Left colon (tissue), 2 donors: Measurements from ENCODE around the gene HILPDA. TPM values are rescaled to one million over a fixed set of nuclear protein-coding genes. Genes with fewer than 3 reads are reported as not detected.
A peak's percentile ranks its signal among the peaks of the same experiment; 100 is the strongest.
"Not testable (repeated sequence)": the region's sequence is repeated elsewhere in the genome, so short reads cannot be mapped to it uniquely, and the experiment has no call there.

Experiments
- ATAC-seq: fragments of 200-7000 bp; cut with Tn5 transposase; one replicate; pipeline ENCODE4 v1.9.1; 2020; ENCODE audit warnings: mild to moderate bottlenecking, moderate library complexity
- DNase-seq, 2 donors: peaks; one replicate each; pipeline ENCODE4 v3.0.0-alpha.2; 2020
- intact Hi-C, 2 donors: fragments of 100-400 bp; cut with DNase I in 1 of 2; cut with micrococcal nuclease in 1 of 2; formaldehyde crosslinking; loops; one replicate each; pipeline versions ENCODE4 v1.11.2 to v1.14.0; 2022; cut with DNase I, micrococcal nuclease
- total RNA-seq, 2 donors: library from RNA; stranded (reverse); fragmentation: NEBNext Ultra II Directional; extraction: Animal tissue kit (Norgen Biotek cat#: 25700); gene quantifications; one replicate each; pipeline ENCODE4 v1.2.1, GENCODE V29; 2021
- donor health status: DM: no; HTN: no; CAD: no.
- donor health status: DM: yes; HTN: yes; CAD: no.

The HILPDA gene
- total RNA-seq, 2 donors from 2014 or later: 5.8 to 7.3 TPM

DNA sequence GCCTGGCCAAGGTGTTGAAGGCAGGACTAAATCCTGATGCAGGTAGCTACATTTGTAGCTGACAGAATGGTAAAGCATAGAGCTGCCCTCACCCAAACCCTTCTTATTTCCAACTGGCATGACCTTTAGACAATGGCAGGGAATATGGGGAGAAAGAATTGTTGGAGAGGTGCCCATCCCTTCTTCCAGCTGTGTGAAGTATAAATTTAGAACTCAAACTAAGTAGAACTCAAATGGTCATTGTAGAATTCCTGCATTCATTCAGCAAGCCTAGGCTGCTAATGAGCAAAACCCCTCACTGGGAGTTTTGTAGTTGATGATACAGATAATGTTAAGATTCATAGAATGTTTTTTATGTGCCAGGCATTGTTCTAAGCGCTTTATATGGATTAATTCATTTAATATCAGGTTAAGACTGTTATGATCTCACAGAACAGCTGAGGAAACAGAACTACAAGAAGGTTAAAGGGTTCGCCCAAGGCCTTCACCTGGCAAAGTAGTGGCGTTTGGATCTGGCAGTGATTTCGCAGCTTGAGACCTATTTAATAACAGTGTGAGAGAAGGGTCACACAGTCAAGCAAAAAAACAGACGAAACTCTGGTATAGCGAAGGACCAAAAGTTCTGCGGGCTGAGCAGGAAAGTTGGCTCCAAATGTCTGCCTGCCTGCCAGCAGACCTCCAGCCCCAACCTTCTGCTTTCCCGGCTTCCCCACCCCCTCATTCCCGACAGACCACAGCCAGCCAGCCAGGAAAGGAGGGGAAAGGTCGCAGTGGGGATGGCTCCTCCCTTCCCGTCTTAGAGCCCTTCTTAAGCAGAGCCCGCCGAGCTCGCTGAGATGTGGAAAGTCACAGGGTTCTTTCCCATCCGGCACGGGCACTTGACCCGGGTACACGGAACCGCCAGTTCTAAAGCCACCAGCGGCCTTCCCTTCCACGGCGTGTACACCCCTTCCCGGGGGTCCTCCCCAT lies 1.6 kb upstream of the HILPDA start:
- DNase-seq (peak; percentile 55 to 80), ATAC-seq (no peak)
- intact Hi-C loops: no loop called here

- intact Hi-C loops: loop anchor here in 1 of 2 donors (5.0 kb wide), 1 partner anchor 33 kb away; no protein-coding TSS in a partner anchor
- no peak for ATAC-seq
- DNase-seq: no peak
Observed at GRCh38 chr7:128454808-128455542, 703 bp upstream of the HILPDA start.

GRCh38 chr7:128456255-128456725 lies 612 bp downstream of the HILPDA start:
- DNase-seq: no peak
- ATAC-seq: peak; percentile 27
- intact Hi-C loops: loop anchor here in 1 of 2 donors (5.0 kb wide), 1 partner anchor 34 kb away; no protein-coding TSS in a partner anchor

DNA sequence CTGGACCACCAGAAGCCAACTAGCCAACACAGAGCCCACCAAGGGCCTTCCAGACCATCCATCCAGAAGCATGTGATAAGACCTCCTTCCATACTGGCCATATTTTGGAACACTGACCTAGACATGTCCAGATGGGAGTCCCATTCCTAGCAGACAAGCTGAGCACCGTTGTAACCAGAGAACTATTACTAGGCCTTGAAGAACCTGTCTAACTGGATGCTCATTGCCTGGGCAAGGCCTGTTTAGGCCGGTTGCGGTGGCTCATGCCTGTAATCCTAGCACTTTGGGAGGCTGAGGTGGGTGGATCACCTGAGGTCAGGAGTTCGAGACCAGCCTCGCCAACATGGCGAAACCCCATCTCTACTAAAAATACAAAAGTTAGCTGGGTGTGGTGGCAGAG lies 1.7 kb downstream of the HILPDA start:
- intact Hi-C loops: loop anchor here in 1 of 2 donors (5.0 kb wide), 1 partner anchor 35 kb away; no protein-coding TSS in a partner anchor
- ATAC-seq, DNase-seq: not testable (repeated sequence)

GRCh38 chr7:128458956-128459355 lies 3.3 kb downstream of the HILPDA start:
- intact Hi-C loops: loop anchor here in 1 of 2 donors (5.0 kb wide), 1 partner anchor 37 kb away; no protein-coding TSS in a partner anchor
- ATAC-seq (no peak), DNase-seq (no peak)

GRCh38 chr7:128459394-128459878 lies 3.8 kb downstream of the HILPDA start:
- ATAC-seq: peak; percentile 65

DNA sequence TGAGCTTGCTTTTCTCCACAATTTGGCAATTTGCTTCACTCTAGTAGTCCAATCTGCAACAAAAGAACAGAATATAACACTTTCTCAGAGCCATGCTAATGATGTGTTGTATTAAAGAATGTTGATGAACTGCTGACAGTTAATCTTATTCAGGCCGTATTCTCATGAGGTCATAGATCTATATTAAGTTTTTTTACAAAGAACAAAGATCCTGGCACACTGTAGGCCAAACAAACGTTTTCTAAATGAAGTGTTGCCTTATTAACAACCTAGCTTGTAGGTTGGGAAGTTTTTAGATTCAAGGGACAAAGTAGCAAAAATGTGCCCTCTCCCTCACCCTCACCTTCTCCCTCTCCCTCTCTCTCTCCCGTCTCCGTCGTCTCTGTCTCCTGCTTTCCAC lies 6.8 kb downstream of the HILPDA start:
- no peak for ATAC-seq

More at GRCh38 chr7:128459394-128459878, 3.8 kb downstream of the HILPDA start:
- intact Hi-C loops: loop anchor here in 1 of 2 donors (5.0 kb wide), 1 partner anchor 37 kb away; no protein-coding TSS in a partner anchor
- peak; percentile 47 to 71 for DNase-seq

DNA sequence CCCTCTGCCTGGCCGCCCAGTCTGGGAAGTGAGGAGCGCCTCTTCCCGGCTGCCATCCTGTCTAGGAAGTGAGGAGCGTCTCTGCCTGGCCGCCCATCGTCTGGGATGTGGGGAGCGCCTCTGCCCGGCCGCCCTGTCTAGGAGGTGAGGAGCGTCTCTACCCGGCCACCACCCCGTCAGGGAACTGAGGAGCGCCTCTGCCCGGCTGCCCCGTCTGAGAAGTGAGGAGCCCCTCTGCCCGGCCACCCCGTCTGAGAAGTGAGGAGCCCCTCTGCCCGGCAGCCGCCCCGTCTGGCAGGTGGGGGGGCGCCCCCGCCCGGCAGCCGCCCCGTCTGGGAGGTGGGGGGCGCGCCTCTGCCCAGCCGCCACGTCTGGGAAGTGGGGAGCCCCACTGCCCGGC lies 7.7 kb downstream of the HILPDA start:
- DNase-seq, intact Hi-C loops, ATAC-seq: not testable (repeated sequence)

More for the DNA sequence above, 6.8 kb downstream of the HILPDA start:
- no peak for DNase-seq
- intact Hi-C loops: no loop called here

DNA sequence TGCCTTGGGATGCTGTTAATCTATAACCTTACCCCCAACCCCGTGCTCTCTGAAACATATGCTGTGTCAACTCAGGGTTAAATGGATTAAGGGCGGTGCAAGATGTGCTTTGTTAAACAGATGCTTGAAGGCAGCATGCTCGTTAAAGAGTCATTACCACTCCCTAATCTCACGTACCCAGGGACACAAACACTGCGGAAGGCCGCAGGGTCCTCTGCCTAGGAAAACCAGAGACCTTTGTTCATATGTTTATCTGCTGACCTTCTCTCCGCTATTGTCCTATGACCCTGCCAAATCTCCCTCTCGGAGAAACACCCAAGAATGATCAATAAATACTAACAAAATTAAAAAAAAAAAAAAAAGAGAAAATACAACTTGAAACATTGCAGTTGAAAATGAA lies 8.3 kb downstream of the HILPDA start:
- ATAC-seq, intact Hi-C loops, DNase-seq: not testable (repeated sequence)

DNA sequence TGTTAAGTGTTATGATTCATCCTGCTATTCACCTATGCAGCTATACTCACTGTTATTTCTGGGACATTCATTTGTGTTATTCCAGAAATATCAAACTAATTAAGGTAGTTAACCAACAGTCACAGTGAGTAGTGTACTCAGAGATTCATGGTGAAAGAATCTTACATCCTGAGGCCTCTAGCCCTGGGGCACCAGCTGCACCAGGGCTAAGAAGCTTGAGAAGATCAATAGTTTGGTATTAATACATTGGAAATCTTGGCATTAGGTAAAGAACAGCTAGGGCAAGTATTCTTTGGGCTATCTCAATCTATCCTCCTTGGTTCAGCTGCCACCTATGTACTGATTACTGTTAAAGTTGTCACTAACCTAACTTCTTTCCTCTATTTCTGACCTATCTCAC lies 11.2 kb downstream of the HILPDA start:
- DNase-seq, ATAC-seq, intact Hi-C loops: not testable (repeated sequence)

- intact Hi-C loops: not testable (repeated sequence)
- ATAC-seq: peak; percentile 89
- DNase-seq: peak; percentile 91 to 95
Observed at GRCh38 chr7:128476402-128477335, 21.0 kb downstream of the HILPDA start, which contains the start of gene METTL2B. METTL2B (plus strand) TSS chr7:128476748; CDS start chr7:128476766, 18 bp downstream.

DNA sequence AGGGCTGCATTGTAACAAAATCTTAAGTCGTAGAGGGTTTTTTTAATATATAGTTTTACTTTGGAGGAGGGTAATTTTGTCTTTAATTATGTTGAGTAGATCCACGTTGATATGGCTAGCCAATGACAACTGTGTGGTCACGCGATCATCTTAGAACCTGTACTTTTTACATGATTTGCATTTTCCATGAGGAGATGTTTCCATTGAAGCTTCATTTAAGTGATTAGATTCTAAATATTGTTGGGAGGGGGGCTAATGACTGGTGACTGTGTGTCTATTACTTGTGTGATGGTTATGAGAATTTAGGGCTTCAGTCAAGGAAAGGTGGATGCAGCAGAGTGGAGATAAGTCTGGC lies 21.6 kb downstream of the HILPDA start:
- DNase-seq, ATAC-seq, intact Hi-C loops: not testable (repeated sequence)

DNA sequence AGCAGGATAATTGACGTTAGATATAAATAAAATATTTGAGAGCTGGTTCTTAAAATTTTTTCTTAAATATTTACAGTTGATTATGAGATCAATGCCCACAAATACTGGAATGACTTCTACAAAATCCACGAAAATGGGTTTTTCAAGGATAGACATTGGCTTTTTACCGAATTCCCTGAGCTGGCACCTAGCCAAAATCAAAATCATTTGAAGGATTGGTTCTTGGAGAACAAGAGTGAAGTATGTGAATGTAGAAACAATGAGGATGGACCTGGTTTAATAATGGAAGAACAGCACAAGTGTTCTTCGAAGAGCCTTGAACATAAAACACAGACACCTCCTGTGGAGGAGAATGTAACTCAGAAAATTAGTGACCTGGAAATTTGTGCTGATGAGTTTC lies 23.4 kb downstream of the HILPDA start:
- DNase-seq, intact Hi-C loops, ATAC-seq: not testable (repeated sequence)

DNA sequence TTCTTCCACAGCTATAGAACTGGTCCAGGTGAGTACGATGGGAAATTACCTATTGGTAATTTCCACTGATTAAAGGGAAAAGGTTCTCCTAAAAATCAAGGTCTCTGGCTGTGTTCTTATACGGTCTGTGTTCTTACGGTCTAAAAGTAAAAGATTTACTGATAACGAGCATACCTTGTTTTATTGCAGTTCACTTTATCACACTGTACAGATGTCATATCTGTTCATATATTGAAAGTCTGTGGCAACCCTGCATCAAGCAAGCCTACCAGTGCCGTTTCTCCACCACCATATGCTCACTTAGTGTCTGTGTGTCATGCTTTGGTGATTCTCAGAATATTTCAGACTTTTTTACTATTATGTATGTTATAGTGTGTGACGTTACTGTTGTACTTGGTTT lies 32.5 kb downstream of the HILPDA start:
- DNase-seq, intact Hi-C loops: not testable (repeated sequence)
- ATAC-seq: peak; percentile 94

- ATAC-seq: no peak
- intact Hi-C loops: no loop called here
- DNase-seq: no peak
Observed at GRCh38 chr7:128497405-128497804, 41.7 kb downstream of the HILPDA start.

DNA sequence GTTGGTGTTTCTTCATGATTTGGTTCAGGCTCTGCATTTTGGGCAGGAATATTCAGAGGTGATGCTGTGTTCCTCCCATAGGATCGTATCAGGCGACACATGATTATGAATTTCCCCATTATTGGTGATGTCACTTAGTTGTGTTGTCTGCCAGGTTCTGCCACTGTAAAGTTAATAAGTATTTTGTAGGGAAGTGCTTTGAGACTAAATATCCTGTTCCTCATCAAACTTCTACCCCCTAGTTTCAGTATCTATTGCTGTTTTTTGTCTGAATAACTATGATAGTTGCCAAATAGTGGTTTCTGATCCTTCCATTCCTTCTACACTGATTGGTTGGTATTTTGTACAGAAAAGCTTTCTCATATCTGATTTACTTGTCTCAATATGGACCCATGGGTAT lies 49.7 kb downstream of the HILPDA start:
- intact Hi-C loops, ATAC-seq, DNase-seq: not testable (repeated sequence)

- ATAC-seq, DNase-seq, intact Hi-C loops: not testable (repeated sequence)
Observed at GRCh38 chr7:128506819-128507218, 51.1 kb downstream of the HILPDA start.
